CD4-positive, alpha-beta T cell treated with Interleukin-21 for 1 hour (primary cell): Measurements from ENCODE around the gene ART4.

ENCODE experiments used
- DNase-seq: peaks from one replicate; pipeline ENCODE4 v3.0.0-alpha.2; 2020

The ART4 gene

GRCh38 chr12:14810167-14810952, 33.0 kb downstream of the ART4 start:
- no peak for DNase-seq

GRCh38 chr12:14803830-14804160, 39.5 kb downstream of the ART4 start:
- no peak for DNase-seq

GRCh38 chr12:14803011-14803829, 40.1 kb downstream of the ART4 start, which contains the start of the genes C12orf60 and WBP11:
Gene C12orf60 (plus strand): TSS chr12:14803670. CDS start chr12:14822936, 19,266 bp downstream.
Gene WBP11 (minus strand): TSS chr12:14803478. CDS start chr12:14801383, 2,095 bp downstream.
- peak; percentile 97 for DNase-seq

GRCh38 chr12:14802721-14803010, 40.7 kb downstream of the ART4 start:
- DNase-seq: no peak

GRCh38 chr12:14802247-14802646, 41.1 kb downstream of the ART4 start:
- DNase-seq: no peak

GRCh38 chr12:14795028-14795448, 48.3 kb downstream of the ART4 start:
- DNase-seq: no peak

GRCh38 chr12:14785568-14785967, 57.8 kb downstream of the ART4 start:
- no peak for DNase-seq

- no peak for DNase-seq
These were observed 58.9 kb downstream of the ART4 start for GRCh38 chr12:14784471-14784870.

GRCh38 chr12:14782756-14783155, 60.6 kb downstream of the ART4 start:
- DNase-seq: no peak

GRCh38 chr12:14781563-14781962, 61.8 kb downstream of the ART4 start:
- DNase-seq: no peak

GRCh38 chr12:14780859-14781258, 62.5 kb downstream of the ART4 start:
- no peak for DNase-seq

- DNase-seq: no peak
These were observed 63.5 kb downstream of the ART4 start for GRCh38 chr12:14779834-14780233.

GRCh38 chr12:14777271-14777670, 66.1 kb downstream of the ART4 start:
- no peak for DNase-seq

GRCh38 chr12:14776236-14776961, 66.9 kb downstream of the ART4 start:
- peak; percentile 26 for DNase-seq

GRCh38 chr12:14775636-14775980, 67.7 kb downstream of the ART4 start:
- no peak for DNase-seq
